Neutrophil (primary cell): ENCODE data around the gene FAHD1.

Experiments used
- H3K27ac ChIP-seq: fragments of 200-600 bp; sonication (generic); 2 replicates; pipeline ENCODE4 v1.5.1; 2016; ENCODE audit warnings: mild to moderate bottlenecking, moderate library complexity
- H3K27me3 ChIP-seq: fragments of 200-600 bp; sonication (generic); 2 replicates; pipeline ENCODE4 v1.6.0; 2016; ENCODE audit warnings: mild to moderate bottlenecking
- H3K36me3 ChIP-seq: fragments of 200-600 bp; sonication (generic); 2 replicates; pipeline ENCODE4 v1.5.1; 2017
- H3K4me1 ChIP-seq, 2 experiments: fragments of 200-600 bp in 1 of 2; sonication (generic) in 1 of 2; 1 replicate in 1 of 2; 2 replicates in 1 of 2; pipeline versions ENCODE4 v1.5.1 to v1.6.1; 2013 to 2016; ENCODE audit warnings: low read depth in 1 of 2, low read length in 1 of 2, mild to moderate bottlenecking in 1 of 2, moderate library complexity in 1 of 2; ENCODE audit not compliant: control insufficient read depth in 1 of 2, insufficient read depth in 1 of 2
- H3K4me3 ChIP-seq, 2 experiments: fragments of 200-600 bp in 1 of 2; sonication (generic) in 1 of 2; 1 replicate in 1 of 2; 2 replicates in 1 of 2; pipeline ENCODE4 v1.5.1; 2013 to 2016; ENCODE audit warnings: low read depth in 1 of 2, low read length in 1 of 2, mild to moderate bottlenecking in 1 of 2, moderate library complexity in 1 of 2
- H3K9me3 ChIP-seq: fragments of 200-600 bp; sonication (generic); 2 replicates; pipeline ENCODE4 v1.5.1; 2016
- CTCF ChIP-seq: fragments of 200-600 bp; sonication (generic); IDR thresholded peaks from 2 replicates; pipeline ENCODE4 v1.5.1; 2016; ENCODE audit warnings: antibody characterized with exemption

The FAHD1 gene

GRCh38 chr16:1878256-1878655, 51.2 kb downstream of the FAHD1 start:
- no peaks in the 10 kb centered on the region for H3K9me3 ChIP-seq
- peaks cover 75% of the 10 kb centered on the region for H3K27me3 ChIP-seq
- H3K36me3 ChIP-seq, result no peaks in the 10 kb centered on the region
- no peak overlapping the region for H3K27ac ChIP-seq
- TF ChIP-seq CTCF, result no peak
- H3K4me3 ChIP-seq, result no peak overlapping the region
- no peaks in the 10 kb centered on the region for H3K4me1 ChIP-seq
